ENCODE results near the gene TMEM88. TPM values are rescaled to one million over a fixed set of nuclear protein-coding genes. Genes with fewer than 3 reads are reported as not detected.
A peak's percentile ranks its signal among the peaks of the same experiment; 100 is the strongest.

TMEM88 gene
- total RNA-seq, 6 donors from 2014 or later, result 1.6 to 16.1 (median 9.3) TPM; not detected in 1

DNA sequence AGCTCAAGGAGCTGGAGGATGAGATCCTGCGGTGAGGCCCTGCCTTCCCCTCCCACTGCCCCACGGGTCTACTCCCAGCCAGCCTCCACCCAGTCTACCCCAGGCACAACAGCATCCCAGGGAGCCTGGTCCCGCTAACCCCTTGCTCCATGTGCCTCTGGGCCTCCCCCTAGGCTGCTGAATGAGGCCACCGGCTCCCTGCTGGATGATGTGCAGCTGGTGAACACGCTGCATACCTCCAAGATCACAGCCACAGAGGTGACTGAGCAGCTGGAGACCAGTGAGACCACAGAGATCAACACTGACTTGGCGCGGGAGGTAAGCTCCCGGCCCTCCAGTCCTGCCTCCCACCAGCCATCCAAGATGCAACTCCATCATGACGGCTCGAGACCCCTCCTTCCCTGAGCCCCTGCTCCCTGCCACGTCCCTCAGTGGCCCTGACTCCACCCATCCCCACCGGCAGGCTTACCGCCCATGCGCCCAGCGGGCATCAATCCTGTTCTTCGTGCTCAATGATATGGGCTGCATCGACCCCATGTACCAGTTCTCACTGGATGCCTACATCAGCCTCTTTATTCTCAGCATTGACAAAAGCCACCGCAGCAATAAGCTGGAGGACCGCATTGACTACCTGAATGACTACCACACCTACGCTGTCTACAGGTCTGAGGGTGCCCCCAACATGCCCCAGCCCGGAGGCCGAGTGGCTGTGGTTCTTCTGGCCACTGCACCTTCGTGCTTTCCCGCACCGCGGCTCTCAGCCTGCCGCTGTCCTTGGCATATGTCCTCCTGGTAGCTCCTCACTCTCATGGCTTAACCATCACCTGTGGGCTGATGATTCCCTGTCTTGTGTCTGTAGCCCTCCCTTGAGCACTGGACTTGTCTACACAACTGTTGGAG lies 35.9 kb upstream of the TMEM88 start:
- TF ChIP-seq EP300 (IDR thresholded peaks at IDR 0.05), result no peak
- no peak for TF ChIP-seq POLR2A (IDR thresholded peaks at IDR 0.05)
- TF ChIP-seq CTCF (IDR thresholded peaks at IDR 0.05), result no peak
- no peak for TF ChIP-seq POLR2AphosphoS5 (IDR thresholded peaks at IDR 0.05)
- Histone ChIP-seq H3K27ac (no peak overlapping the region), H3K36me3 (no peaks in the 10 kb centered on the region), H3K27me3 (no peaks in the 10 kb centered on the region), H3K4me1 (no peaks in the 10 kb centered on the region), H3K9me3 (no peaks in the 10 kb centered on the region), H3K4me3 (no peak overlapping the region)
- peak in 1 of 2 donors; percentile 62 for DNase-seq
- ATAC-seq (ENCODE audit: low FRiP score in 2 of 2), result no peak
- WGBS, 2 donors, result 85 to 90% methylated on average over 27 of the region's 27 CpGs

GRCh38 chr17:7820231-7820630 lies 34.6 kb upstream of the TMEM88 start:
- H3K27me3 ChIP-seq, result no peaks in the 10 kb centered on the region
- WGBS, 2 donors, result 83 to 93% methylated on average over 5 of the region's 5 CpGs
- DNase-seq, result no peak
- no peaks in the 10 kb centered on the region for H3K9me3 ChIP-seq
- H3K4me1 ChIP-seq, result no peaks in the 10 kb centered on the region
- no peak overlapping the region for H3K4me3 ChIP-seq
- ATAC-seq (ENCODE audit: low FRiP score in 2 of 2), result no peak
- TF ChIP-seq EP300 (IDR thresholded peaks at IDR 0.05) (no peak), POLR2A (IDR thresholded peaks at IDR 0.05) (no peak), CTCF (IDR thresholded peaks at IDR 0.05) (no peak), POLR2AphosphoS5 (IDR thresholded peaks at IDR 0.05) (no peak)
- no peak overlapping the region for H3K27ac ChIP-seq
- H3K36me3 ChIP-seq, result no peaks in the 10 kb centered on the region

- DNase-seq (peak in 1 of 2 donors; percentile 47), ATAC-seq (ENCODE audit: low FRiP score in 2 of 2) (no peak)
- Histone ChIP-seq H3K4me1 (no peaks in the 10 kb centered on the region), H3K36me3 (no peaks in the 10 kb centered on the region), H3K4me3 (no peak overlapping the region), H3K27me3 (no peaks in the 10 kb centered on the region), H3K27ac (no peak overlapping the region), H3K9me3 (no peaks in the 10 kb centered on the region)
- 72 to 80% methylated on average over 11 to 14 of the region's 14 CpGs for WGBS, 2 donors
- TF ChIP-seq EP300 (IDR thresholded peaks at IDR 0.05) (no peak), CTCF (IDR thresholded peaks at IDR 0.05) (no peak), POLR2A (IDR thresholded peaks at IDR 0.05) (no peak), POLR2AphosphoS5 (IDR thresholded peaks at IDR 0.05) (no peak)
These were observed 32.7 kb upstream of the TMEM88 start for GRCh38 chr17:7822126-7822525.

DNA sequence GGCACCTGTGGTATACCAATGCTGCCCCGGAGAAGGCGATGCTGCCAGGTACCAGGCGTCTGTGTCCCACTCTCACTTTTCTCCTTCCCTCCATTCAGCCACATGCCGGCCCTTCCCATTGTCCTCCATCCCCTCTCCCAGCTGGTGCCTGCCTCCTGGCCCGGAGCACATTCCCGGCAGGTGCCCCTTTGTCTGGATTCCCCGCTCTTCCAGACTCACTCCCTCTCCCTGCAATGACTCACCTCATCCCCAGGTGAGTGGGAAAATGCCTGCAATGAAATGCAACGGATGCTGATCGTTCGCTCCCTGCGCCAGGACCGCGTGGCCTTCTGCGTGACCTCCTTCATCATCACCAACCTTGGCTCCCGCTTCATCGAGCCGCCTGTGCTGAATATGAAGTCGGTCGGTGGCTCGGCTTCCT lies 31.3 kb upstream of the TMEM88 start:
- Histone ChIP-seq H3K27me3 (no peaks in the 10 kb centered on the region), H3K4me1 (no peaks in the 10 kb centered on the region), H3K4me3 (no peak overlapping the region), H3K27ac (no peak overlapping the region), H3K36me3 (no peaks in the 10 kb centered on the region), H3K9me3 (no peaks in the 10 kb centered on the region)
- ATAC-seq (ENCODE audit: low FRiP score in 2 of 2) (no peak), DNase-seq (peak in 1 of 2 donors; percentile 53)
- WGBS, 2 donors, result 89 to 90% methylated on average over 20 of the region's 20 CpGs
- no peak for TF ChIP-seq POLR2A (IDR thresholded peaks at IDR 0.05)
- no peak for TF ChIP-seq POLR2AphosphoS5 (IDR thresholded peaks at IDR 0.05)
- TF ChIP-seq CTCF (IDR thresholded peaks at IDR 0.05), result no peak
- no peak for TF ChIP-seq EP300 (IDR thresholded peaks at IDR 0.05)

All from upper lobe of left lung (tissue), 6 donors.